GM10248 (cell line): ENCODE results near the gene COL13A1.

Experiments
- CTCF ChIA-PET: fragments of 300-600 bp; sonication (Branson Sonifier 250); formaldehyde crosslinking; extraction: SDS; loops from one replicate; lab custom pipeline; 2021; ENCODE audit warnings: antibody characterized with exemption; lab: Yijun Ruan, JAX
- POLR2A ChIA-PET: fragments of 350-650 bp; sonication (Branson Sonifier 250); formaldehyde crosslinking; extraction: SDS; loops from one replicate; lab custom pipeline; 2020; ENCODE audit warnings: antibody characterized with exemption; lab: Yijun Ruan, JAX
- DNase-seq: peaks from one replicate; pipeline ENCODE4 v3.0.0; 2012; ENCODE audit errors: extremely low spot score
- TF ChIP-seq, protein P1 (sequence below): IDR thresholded peaks from 2 replicates; pipeline ENCODE4 v1.5.1; 2012; ENCODE audit warnings: mild to moderate bottlenecking, low read depth; ENCODE audit errors: extremely low read depth, missing control alignments, control extremely low read depth

COL13A1 gene

DNA sequence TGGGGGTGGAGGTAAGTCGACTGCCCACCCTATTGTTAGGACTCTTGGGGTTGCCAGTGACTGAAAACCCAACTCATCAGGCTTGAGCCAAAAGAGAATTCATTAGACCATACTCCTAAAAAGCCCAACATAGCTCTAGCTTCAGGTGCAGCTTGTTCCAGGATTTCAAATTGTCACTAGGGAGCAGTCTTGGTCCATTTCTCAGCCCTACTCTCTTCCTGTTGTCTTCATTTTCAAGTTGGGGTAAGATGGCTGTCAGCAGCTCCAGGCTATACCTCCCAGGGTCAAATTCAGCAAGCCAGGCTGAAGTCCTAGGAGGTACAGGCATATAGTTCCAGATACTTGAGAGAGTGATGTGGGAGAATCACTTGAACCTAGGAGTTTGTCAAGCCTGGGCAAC, 14.9 kb upstream of the COL13A1 start:
- DNase-seq, result no peak
- TF ChIP-seq, protein P1, sequence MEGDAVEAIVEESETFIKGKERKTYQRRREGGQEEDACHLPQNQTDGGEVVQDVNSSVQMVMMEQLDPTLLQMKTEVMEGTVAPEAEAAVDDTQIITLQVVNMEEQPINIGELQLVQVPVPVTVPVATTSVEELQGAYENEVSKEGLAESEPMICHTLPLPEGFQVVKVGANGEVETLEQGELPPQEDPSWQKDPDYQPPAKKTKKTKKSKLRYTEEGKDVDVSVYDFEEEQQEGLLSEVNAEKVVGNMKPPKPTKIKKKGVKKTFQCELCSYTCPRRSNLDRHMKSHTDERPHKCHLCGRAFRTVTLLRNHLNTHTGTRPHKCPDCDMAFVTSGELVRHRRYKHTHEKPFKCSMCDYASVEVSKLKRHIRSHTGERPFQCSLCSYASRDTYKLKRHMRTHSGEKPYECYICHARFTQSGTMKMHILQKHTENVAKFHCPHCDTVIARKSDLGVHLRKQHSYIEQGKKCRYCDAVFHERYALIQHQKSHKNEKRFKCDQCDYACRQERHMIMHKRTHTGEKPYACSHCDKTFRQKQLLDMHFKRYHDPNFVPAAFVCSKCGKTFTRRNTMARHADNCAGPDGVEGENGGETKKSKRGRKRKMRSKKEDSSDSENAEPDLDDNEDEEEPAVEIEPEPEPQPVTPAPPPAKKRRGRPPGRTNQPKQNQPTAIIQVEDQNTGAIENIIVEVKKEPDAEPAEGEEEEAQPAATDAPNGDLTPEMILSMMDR, result no peak
- ChIA-PET CTCF (interaction anchor here (0.9 to 2.5 kb wide), 6 partner anchors 11 to 128 kb away, joined by 3 to 18 read pairs (median 5); no protein-coding TSS in a partner anchor), POLR2A (no interaction called here)

DNA sequence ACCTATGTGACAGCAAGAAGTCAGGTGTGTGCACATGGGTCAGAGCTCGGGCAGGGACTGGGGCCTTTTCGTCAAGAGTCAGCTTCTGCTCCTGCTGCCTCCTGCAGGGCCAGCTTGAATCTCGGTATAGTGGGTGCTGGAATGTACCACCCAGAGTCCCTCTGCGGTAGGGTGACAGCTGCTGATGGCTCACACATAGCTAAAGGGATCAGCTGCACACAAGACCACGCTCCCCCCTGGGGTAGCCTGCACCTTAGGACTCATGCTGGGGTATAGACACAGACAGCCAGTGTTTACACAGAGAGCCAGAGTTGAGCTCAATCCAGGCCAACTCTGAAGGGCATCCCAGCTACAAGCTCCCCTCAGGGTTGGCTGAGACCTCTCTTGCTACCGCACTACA, 14.0 kb upstream of the COL13A1 start:
- no peak for DNase-seq
- TF ChIP-seq, protein P1, result no peak
- ChIA-PET POLR2A (no interaction called here), CTCF (interaction anchor here (0.8 to 2.5 kb wide), 7 partner anchors 10 to 333 kb away, joined by 3 to 18 read pairs (median 4); no protein-coding TSS in a partner anchor)

GRCh38 chr10:69789164-69789576, 12.5 kb upstream of the COL13A1 start:
- ChIA-PET CTCF (interaction anchor here (1.2 to 1.3 kb wide), 2 partner anchors 8 to 18 kb away, joined by 4 read pairs; no protein-coding TSS in a partner anchor), POLR2A (no interaction called here)
- no peak for DNase-seq
- TF ChIP-seq, protein P1, result peak; percentile 28

- CTCF ChIA-PET, result no interaction called here
- DNase-seq, result no peak
- POLR2A ChIA-PET, result no interaction called here
- TF ChIP-seq, protein P1, result no peak
Measured at GRCh38 chr10:69791812-69792211, 9.9 kb upstream of the COL13A1 start.

GRCh38 chr10:69792341-69792740, 9.4 kb upstream of the COL13A1 start:
- CTCF ChIA-PET, result interaction anchor here (0.9 to 1.2 kb wide), 2 partner anchors 11 to 277 kb away, joined by 3 read pairs; no protein-coding TSS in a partner anchor
- POLR2A ChIA-PET, result no interaction called here
- no peak for DNase-seq
- TF ChIP-seq, protein P1, result no peak

- ChIA-PET CTCF (no interaction called here), POLR2A (no interaction called here)
- TF ChIP-seq, protein P1, result no peak
- no peak for DNase-seq
Measured at GRCh38 chr10:69794673-69795072, 7.0 kb upstream of the COL13A1 start.
